Stimulated activated CD8-positive, alpha-beta memory T cell treated with anti-CD3 and anti-CD28 coated beads, Interleukin-7, amount 100 ng/mL, for 4 hours (primary cell): ENCODE measurements around the gene UAP1L1.
"Not testable (repeated sequence)": the region's sequence is repeated elsewhere in the genome, so short reads cannot be mapped to it uniquely, and the experiment has no call there.

Experiments used
- DNase-seq, 2 donors: peaks; one replicate each; pipeline ENCODE4 v3.0.0-alpha.2; 2020; ENCODE audit warnings: low read depth in 2 of 2

The UAP1L1 gene, protein sequence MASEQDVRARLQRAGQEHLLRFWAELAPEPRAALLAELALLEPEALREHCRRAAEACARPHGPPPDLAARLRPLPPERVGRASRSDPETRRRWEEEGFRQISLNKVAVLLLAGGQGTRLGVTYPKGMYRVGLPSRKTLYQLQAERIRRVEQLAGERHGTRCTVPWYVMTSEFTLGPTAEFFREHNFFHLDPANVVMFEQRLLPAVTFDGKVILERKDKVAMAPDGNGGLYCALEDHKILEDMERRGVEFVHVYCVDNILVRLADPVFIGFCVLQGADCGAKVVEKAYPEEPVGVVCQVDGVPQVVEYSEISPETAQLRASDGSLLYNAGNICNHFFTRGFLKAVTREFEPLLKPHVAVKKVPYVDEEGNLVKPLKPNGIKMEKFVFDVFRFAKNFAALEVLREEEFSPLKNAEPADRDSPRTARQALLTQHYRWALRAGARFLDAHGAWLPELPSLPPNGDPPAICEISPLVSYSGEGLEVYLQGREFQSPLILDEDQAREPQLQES

DNA sequence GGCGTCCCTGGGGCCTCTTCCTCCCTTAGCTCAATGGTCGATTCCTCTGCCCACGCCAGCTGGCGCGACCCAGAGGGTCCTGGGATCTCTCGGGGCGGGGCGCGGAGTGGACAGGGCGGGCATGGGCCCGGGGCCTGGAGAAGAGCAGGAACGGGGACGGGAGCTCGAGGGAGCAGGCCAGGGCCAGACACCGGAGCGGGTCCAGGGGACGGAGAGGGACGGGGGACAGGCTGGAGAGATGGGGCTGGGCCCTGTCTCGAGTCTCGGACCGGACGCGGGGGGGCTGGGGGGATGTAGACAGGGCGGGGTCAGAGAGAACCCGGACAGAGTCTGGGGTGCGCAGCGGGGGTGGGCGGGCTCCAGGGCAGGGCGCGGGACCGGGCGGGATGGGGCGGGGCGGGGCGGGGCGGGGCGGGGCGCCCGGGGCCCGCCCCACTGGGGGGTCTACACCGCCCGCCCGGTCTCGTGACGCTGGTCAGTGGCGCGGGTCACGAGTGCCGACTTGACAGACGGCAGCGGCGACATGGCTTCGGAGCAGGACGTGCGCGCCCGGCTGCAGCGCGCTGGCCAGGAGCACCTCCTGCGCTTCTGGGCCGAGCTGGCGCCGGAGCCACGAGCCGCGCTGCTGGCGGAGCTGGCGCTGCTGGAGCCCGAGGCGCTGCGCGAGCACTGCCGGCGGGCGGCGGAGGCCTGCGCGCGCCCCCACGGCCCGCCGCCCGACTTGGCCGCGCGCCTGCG, at the start of gene UAP1L1:
Gene UAP1L1 (plus strand): TSS at position 508 of the 738 bp plus-strand sequence. CDS start 16 bp downstream, at position 524.
- peak in 1 of 2 donors; percentile 48 for DNase-seq

DNA sequence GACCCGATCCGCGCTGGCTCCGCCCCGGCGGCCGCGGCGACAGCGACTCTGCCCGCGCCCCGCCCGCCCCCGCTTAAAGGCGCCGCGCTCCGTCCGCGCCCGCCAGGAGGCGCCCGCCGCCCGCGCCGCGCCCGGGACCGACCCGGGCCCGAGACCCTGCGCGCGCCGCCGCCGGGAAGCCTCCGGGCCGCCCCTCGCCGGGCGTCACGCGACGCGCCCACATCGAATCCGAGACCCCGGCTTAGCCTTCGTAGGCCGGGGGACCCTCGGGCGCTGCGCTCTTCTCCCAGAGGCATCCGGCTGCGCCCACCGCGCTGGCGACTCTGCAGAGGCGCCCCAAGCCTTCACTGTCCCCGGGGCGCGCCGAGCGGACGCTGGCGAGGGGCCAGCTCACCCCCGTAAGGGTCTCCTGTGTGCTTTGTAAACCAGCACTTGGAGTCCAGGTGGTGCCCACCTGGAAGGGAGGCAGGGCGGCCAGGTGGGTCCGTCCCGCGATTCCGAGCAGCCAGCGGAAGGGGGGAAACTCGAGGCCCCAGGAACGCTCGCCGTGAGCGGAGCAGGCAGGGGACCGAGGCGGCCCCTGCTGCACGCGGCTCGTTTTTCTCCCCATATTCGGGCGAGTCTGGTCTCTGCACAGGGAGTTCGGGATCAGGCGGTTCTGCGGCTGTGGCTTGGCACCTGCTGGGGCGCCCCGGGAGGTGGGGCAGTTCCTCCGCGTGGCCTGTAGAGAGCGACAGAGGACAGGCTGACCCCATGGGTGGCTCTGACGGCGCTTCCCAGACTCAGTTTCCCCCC, 48.9 kb upstream of the UAP1L1 start:
- DNase-seq: peak in 1 of 2 donors; percentile 67

DNA sequence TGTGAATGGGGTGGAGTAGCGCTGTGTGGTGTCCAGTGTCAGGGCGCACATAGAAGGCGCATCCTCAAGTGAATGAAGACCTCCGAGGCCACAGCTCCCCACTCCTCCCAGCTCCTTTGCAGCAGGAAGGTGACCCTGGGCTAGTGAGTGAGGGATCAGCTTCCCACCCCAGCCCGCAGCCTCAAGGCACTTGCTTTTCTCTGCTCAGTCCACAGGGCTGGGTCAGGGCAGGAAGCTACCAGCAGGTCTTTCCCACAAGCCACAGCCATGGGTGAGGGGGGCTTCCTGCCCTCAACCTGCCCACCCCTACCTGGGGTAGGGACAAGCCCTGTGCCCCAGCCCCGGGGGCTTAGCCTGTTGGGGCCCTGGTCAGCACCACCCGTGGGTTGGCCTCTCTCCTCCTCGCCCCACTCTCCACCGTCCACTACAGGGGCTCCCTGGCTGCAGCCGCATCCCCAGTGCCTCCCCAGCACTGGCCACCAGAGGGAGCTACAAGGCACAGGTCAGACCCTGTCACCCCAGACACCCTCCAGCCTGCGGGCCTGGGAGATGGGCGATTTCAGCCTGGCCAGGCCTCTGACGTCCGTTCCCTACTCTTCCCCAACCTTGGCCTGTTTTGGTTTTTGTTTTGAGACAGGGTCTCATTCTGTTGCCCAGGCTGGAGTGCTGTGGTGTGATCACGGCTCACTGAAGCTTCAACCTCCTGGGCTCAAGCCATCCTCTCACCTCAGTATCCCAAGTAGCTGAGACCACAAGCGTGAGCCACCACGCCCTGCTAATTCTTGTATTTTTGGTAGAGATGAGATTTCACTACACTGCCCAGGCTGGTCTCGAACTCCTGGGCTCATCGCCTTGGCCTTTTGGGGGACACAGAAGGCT, 48.0 kb upstream of the UAP1L1 start:
- DNase-seq: peak in 1 of 2 donors; percentile 50

DNA sequence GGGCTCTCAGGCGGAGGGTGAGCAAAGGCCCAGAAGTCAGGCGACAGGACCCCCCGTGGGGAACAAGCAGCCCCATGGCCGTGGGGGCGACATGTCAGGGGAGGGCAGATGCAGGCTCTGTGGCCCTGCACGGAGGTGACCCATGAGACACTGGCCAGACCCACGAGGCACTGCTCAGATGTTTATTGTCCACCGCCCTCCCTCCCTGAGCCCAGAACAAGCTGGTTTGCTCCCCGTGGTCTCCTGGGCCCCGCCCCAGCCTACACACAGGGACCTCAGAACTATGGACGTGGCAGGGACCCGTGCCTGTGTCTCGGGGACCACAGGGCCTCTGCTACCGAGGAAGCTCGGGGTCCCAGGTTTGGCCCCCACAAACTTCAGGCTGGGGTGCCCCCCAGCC, 47.3 kb upstream of the UAP1L1 start:
- DNase-seq: no peak

DNA sequence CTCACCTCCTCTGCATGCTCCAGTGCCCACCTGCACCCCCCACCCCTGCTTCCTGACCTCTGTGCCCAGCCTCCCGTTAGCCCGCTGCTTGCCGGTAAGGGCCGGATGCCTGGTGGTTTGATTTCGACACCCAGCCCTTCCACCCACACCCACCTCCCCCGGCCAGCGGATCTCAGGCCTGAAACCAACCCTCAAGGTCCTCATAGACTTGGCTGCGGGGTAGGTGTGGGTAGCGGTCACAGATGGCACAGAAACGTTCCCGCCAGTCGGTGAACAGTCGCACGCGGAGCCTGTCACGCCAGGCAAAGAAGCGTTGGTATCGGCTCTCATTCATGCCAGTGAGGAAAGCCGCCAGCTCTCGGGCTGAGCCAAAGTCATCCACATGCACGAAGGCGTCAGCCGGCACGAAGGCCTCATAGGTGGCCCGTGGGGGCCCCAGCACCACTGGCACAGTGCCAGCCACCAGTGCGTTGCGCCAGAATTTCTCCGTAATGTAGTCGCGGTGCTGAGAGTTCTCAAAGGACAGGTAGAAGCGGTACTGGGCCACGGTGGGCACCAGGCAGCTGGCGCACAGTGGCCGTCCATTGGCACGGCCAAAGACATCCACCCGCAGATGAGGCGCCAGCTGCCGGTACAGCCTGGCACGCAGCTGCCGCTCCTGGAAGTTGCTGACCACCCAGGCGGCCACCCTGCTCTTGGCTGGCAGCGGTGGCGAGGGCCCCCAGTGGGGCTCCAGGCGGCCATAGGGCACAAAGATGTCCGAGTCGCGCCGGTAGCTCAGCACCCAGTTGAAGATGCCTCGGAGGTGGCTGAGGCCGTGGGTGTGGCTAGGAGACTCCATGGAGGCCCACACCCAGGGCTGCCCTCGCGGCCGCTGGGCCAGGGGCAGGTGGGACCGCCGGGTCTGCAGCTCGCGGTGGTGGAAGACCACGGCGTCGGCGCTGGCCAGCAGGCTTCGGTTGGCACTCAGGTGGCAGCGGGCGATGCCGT, 46.5 kb upstream of the UAP1L1 start:
- DNase-seq: no peak

DNA sequence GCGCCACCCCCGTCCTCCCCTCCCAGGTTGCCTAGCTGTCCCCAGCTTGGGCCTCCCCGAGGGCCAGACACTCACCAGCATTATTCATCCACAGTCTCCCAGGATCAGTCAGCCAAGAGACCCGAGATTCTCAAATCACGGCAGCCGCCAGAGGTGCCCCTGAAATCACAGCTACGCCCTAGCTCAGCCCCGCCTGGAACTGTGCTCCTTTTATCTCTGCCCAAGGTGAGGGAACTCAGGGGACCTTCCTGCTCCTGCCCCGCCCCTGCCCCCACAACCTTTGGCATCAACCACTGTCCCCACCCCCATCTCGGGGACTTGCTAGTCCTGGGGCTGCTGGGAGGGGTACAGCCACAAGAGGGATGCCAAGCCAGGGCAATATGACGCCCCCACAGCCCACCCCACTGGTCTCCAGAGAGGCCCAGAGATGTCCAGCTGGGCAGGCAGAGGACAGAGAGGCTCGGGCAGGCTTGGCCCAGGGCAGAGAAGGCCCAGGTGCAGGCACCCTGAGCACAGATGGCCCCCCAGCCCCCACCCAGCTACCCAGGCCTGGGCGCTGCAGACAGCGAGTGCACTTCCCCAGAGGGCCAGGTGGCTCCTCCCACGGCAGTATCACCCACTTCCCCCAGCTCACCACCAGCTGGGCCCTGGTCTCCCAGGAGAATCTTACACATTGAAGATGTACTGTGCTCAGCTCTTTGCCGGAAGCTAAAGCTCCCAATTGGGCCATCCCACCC, 45.2 kb upstream of the UAP1L1 start, which contains the start of gene FUT7:
Gene FUT7 (minus strand): TSS at position 185 of the 737 bp plus-strand sequence. CDS start 97 bp downstream, at position 88.
- no peak for DNase-seq

DNA sequence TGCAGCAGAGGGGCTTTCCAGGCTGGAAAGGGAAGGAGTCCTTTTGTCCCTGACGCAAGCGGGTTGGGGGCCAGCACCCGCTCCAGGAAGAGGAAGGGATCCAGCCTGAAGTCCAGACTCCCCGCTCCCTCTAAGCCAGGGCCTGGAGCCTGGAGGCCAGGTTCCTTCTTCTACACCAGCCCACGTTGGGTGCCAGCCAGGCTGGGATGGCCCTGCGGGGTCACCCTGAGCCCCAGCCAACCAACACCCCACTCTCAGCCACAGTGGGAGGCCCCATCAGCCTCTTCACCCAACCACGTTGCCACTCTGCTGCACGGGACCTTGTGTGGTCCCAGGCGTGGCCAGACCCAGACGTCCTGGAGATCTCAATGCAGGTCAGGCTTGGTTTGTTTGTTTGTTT, 44.5 kb upstream of the UAP1L1 start:
- no peak for DNase-seq

DNA sequence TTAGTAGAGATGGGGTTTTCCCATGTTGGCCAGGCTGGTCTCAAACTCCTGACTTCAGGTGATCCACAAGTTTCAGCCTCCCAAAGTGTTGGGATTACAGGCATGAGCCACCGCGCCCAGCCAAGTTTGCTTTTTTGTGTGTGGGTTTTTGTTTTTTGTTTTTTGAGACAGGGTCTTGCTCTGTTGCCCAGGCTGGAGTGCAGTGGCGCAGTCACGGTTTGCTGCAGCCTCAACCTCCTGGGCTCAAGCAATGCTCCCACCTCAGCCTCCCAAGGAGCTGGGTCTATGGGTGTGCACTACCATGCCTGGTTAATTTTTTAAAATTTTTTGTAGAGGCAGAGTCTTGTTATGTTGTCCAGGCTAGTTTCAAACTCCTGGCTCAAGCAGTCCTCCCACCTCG, 43.8 kb upstream of the UAP1L1 start:
- DNase-seq: not testable (repeated sequence)

DNA sequence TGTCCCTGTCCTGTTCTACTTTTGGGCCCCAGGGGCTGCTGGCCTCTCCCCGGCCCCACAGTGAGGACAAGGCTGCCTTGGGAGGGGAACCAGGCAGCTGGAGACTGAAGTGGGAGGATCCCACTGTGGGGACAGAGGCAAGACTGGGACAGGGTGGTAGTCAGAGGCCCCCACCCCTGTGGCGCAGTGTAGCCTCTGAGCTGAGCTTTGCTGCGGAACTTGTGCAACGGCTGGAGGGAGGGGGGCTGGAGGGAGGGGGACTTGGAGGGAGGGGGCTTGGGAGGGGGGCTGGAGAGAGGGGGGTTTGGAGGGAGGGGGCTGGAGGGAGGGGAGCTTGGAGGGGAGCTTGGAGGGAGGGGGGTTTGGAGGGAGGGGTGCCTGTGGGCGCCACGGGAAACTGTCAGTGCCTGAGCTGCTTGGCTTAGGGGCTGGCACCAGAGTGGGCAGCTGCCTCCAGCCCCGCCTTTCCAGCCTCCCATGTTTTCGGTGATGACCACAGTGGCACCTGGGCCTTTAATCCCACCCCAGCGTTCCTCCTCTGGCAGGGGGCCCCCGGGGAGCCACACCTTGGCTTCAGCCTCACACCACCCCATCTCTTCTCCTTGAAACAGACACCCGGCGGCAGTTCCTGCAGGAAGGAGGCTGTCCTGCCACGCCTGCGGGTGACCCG, 43.1 kb upstream of the UAP1L1 start:
- DNase-seq: no peak

DNA sequence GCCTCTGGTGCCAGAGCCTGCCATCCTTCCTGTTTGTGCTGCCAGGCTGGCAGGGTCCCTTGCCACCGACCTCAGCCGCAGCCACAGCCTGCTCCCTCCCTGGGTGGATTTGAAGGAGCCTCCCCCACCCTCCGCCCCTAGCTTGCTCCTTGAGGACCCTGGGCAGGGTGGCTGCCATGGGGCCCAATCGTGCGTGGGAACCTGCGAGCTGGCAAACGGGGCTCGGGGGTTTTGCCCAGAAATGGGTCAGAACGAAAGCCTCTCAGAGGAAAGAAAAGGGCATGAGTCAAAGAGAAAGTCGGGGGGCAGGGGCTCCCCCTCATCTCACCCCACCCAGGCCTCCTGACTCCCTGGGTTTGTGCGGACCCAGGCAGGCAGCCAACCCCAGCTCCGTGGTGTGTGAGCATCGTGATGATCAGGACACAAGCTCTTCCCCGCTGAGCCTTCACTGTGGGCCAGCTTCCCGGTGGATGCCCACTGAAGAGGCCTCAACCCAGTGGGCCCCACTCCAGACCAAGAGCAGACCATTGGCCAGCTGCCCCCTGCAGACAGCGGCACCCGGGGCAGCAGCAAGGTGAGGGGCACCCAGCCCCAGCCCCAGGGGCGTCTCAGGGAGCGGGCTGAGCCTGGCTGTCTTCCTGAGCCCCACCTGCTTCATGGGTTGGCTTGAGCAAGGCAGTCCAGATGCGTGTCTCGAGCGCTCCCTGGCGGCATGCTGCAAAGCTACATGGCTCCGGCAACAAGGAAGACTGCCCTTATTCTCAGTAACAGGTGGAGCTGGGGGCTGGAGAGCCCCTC, 42.4 kb upstream of the UAP1L1 start:
- DNase-seq: peak; percentile 76 to 80

DNA sequence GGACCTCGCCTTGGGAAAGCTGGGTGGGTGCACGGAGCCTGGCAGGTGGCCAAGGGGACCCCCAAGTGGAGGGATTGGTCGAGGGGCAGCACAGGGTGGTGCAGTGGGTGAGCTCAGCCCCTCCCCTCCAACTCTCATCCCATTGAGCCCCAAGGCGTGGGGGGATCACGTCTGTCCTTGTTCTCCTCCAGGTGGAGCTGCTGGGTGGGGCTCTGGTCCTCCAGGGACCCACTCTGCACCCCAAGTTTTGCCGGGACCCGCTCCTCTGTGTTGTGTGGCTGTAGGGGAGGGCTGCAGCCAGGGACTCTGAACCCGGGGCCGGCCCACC, 41.8 kb upstream of the UAP1L1 start:
- DNase-seq: no peak

DNA sequence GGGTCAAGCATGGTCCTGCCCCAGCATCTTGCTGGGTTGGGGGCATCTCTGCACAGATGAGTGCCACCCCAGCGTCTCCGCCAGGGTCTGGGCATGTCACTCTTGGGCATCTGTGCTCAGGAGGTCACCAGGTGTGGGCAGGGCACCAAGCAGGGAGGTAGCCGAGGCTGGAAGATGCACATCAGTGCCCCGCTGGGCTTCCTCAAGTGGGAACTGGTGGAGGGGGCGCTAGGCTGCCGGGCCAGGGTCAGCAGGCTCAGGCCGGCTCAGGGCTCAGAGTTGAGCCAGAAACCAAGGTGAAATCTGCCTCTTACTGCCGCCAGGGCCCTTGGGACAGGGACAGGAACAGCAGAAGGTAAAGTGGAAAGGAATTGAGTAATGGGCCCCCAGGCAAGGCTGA, 41.4 kb upstream of the UAP1L1 start:
- DNase-seq: no peak

DNA sequence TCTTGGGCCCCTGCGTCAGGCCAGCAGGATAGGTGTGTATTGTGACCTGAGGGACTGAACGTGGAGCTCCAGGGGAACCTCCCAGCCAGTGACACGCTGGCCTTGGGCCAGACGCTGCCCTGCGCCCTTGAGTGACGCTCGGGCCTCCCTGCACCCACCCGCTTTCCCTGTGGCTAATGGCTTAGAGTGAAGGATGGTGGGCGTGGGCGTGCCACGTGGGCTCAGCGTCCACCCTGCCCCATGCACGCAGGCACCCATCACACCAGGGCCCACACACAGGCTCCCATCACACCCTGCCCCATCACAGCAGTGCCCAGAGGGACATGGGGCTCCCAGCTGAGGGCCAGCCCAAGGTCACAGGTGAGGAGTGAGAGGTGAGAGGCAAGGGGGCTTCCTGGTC, 40.3 kb upstream of the UAP1L1 start:
- no peak for DNase-seq

DNA sequence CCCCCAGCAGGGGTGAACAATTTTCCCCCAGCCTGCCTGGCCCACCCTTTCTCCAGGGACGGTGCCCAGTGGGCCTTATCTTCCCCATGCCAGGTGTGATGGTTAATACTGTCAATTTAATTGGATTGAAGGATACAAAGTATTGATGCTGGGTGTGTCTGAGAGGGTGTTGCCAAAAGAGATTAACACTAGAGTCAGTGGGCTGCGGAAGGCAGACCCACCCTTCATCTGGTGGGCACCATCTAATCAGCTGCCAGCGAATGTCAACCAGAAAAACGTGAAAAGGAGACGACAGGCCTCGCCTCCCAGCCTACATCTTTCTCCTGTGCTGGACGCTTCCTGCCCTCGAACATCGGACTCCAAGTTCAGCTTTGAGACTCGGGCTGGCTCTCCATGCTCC, 39.8 kb upstream of the UAP1L1 start:
- no peak for DNase-seq

DNA sequence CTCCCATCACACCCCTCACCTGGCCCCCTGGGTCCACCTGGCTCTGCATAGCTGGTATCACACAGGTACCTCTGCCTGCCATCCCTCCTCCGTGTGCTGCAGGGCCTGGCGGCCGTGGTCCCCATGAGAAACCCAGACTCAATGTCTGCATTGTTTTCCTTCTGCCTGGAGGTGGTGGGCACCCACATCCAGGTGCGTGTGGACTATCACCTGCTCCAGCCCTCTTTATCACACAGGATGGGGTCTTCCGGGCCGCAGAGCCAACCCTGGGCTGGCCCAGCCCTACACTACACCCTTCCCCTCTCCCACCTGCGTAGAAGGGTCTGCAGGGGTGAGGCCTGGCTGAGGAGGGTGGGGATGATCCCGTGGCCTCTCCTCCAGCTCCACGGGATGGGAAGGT, 38.4 kb upstream of the UAP1L1 start:
- DNase-seq: no peak

DNA sequence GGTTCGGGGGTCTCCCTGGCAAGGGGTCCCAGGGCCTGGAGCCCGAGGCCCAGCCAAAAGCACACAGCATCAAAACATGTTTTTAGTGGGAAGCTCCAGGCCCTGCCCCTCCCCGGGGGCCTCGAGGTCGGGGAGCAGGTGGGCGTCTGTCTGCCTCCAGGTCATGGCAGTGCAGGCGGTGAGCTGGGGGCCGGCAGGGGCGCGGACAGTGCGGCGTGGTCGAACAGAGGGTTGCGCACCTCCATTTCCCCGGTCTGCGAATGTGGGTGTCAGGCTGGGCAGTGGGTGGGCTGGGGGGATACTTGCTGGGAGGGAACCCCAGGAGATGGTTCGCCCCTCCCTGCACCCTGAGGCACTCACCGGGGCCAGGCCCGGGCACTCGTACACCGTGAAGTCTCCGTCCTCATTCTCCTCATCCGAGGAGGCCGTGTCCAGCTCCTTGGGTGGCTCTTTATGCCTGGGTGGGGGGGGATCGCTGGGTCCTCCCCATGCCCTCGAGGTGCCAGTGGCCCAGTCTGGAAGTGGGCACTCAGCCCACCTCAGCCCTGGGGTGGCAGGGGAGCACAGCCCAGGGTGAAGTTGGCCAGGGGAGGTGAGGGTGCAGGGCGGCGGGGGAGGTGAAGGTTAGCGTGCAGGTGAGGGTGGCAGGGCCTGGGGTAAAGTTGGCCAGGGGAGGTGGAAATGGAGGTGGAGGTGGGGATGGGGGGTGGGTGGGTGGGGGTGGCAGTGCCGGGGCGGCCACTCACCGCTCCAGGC, 37.5 kb upstream of the UAP1L1 start:
- DNase-seq: no peak

DNA sequence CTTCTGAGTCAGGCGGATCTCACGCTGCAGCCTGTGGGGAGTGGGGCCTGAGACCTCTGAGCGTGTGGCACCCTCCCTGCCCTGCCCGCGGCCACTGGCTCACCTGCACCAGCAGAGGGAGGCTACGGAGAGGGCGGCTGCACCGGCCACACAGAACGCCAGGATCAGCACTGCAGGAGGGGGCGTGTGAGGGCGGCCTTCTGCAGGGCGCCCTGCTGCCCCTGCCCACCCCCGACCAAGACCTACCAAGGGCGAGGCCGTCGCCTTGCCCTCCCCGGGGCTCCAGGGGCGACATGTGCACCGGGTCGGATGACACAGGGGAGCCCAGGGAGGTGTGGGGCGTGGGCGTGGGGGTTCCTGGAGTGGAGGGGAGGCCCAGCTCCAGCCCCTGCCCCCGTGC, 36.7 kb upstream of the UAP1L1 start:
- no peak for DNase-seq
